Gastroesophageal sphincter (tissue), 4 donors: ENCODE data around the gene LMOD1. TPM values are rescaled to one million over a fixed set of nuclear protein-coding genes. Genes with fewer than 3 reads are reported as not detected.
A peak's percentile ranks its signal among the peaks of the same experiment; 100 is the strongest.

Source experiments
- ATAC-seq: fragments of 150-250 bp; one replicate; pipeline ENCODE4 v1.9.1; 2016; ENCODE audit warnings: mild to moderate bottlenecking, moderate library complexity
- H3K27ac ChIP-seq, 4 donors: fragments of 200-600 bp; sonication (generic) in 3 of 4; 1 replicate in 3 of 4; 2 replicates in 1 of 4; pipeline ENCODE4 v1.5.1; 2016 to 2019
- H3K27me3 ChIP-seq: fragments of 200-600 bp; sonication (generic); one replicate; pipeline ENCODE4 v1.5.1; 2019
- H3K36me3 ChIP-seq, 2 donors: fragments of 200-600 bp; sonication (generic); one replicate each; pipeline ENCODE4 v1.5.1; 2019; ENCODE audit warnings: control low read depth in 1 of 2
- H3K4me1 ChIP-seq, 3 donors: fragments of 200-600 bp; sonication (generic); 1 replicate in 2 of 3; 2 replicates in 1 of 3; pipeline ENCODE4 v1.5.1; 2016 to 2019; ENCODE audit warnings: control low read depth in 2 of 3
- H3K4me3 ChIP-seq, 2 donors: fragments of 200-600 bp; sonication (generic); one replicate each; pipeline ENCODE4 v1.5.1; 2019; ENCODE audit warnings: mild to moderate bottlenecking in 1 of 2, moderate library complexity in 1 of 2
- H3K9me3 ChIP-seq, 3 donors: fragments of 200-600 bp; sonication (generic); one replicate each; pipeline ENCODE4 v1.5.1; 2017 to 2019; ENCODE audit warnings: control low read depth in 2 of 3
- EP300 ChIP-seq: sonication (generic); formaldehyde crosslinking; IDR thresholded peaks from one replicate; pipeline ENCODE4 v1.6.1; 2017; ENCODE audit warnings: antibody characterized with exemption, mild to moderate bottlenecking
- POLR2A ChIP-seq, 2 donors: fragments of 450-650 bp; IDR thresholded peaks; one replicate each; pipeline ENCODE4 v1.6.1; 2017; ENCODE audit warnings: antibody characterized with exemption in 2 of 2, mild to moderate bottlenecking in 2 of 2, moderate library complexity in 1 of 2
- POLR2AphosphoS5 ChIP-seq: sonication (generic); formaldehyde crosslinking; IDR thresholded peaks from one replicate; pipeline ENCODE4 v1.6.1; 2017; ENCODE audit warnings: antibody characterized with exemption
- WGBS, 2 donors: methylation state at CpG; one replicate each; pipeline ENCODE4 v1.1.5; 2018; ENCODE audit warnings: low coverage in 1 of 2; 5-methylcytosine and 5-hydroxymethylcytosine counted together
- total RNA-seq, 4 donors: library from RNA; depleted of rRNA; stranded (reverse); fragments of >200 nt; gene quantifications; one replicate each; pipeline ENCODE4 v1.1.0, GENCODE V29; 2016
- TF ChIP-seq, protein P1 (sequence below), 4 experiments: fragments of 200-600 bp in 2 of 4; fragments of 450-650 bp in 2 of 4; sonication (generic) in 1 of 4; IDR thresholded peaks; one replicate each; pipeline ENCODE4 v1.5.1; 2017 to 2019; ENCODE audit warnings: antibody characterized with exemption in 4 of 4, mild to moderate bottlenecking in 2 of 4, moderate library complexity in 2 of 4

LMOD1 gene
- total RNA-seq, 4 donors from 2014 or later, result 1,267 to 1,570 (median 1,475) TPM

GRCh38 chr1:201921952-201922558 is 24.3 kb downstream of the LMOD1 start:
- Histone ChIP-seq H3K36me3 (peaks cover 0 to 41% of the 10 kb centered on the region in 2 donors), H3K4me3 (no peak overlapping the region), H3K27me3 (no peaks in the 10 kb centered on the region), H3K4me1 (peaks cover 32 to 96% (median 43%) of the 10 kb centered on the region in 3 donors), H3K27ac (peak overlapping the region; percentile 20 to 95 (median 94)), H3K9me3 (no peaks in the 10 kb centered on the region)
- whole genome bisulfite sequencing, 2 donors, result 81 to 83% methylated on average over 3 of the region's 3 CpGs
- no peak for ATAC-seq
- TF ChIP-seq, protein P1, sequence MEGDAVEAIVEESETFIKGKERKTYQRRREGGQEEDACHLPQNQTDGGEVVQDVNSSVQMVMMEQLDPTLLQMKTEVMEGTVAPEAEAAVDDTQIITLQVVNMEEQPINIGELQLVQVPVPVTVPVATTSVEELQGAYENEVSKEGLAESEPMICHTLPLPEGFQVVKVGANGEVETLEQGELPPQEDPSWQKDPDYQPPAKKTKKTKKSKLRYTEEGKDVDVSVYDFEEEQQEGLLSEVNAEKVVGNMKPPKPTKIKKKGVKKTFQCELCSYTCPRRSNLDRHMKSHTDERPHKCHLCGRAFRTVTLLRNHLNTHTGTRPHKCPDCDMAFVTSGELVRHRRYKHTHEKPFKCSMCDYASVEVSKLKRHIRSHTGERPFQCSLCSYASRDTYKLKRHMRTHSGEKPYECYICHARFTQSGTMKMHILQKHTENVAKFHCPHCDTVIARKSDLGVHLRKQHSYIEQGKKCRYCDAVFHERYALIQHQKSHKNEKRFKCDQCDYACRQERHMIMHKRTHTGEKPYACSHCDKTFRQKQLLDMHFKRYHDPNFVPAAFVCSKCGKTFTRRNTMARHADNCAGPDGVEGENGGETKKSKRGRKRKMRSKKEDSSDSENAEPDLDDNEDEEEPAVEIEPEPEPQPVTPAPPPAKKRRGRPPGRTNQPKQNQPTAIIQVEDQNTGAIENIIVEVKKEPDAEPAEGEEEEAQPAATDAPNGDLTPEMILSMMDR (IDR thresholded peaks at IDR 0.05), result no peak
- TF ChIP-seq POLR2A (IDR thresholded peaks at IDR 0.05) (no peak), EP300 (no peak)

GRCh38 chr1:201918343-201918742 is 28.0 kb downstream of the LMOD1 start:
- H3K36me3 ChIP-seq, result peaks cover 0 to 29% of the 10 kb centered on the region in 2 donors
- no peak for ATAC-seq
- H3K9me3 ChIP-seq, result no peaks in the 10 kb centered on the region
- TF ChIP-seq POLR2A (IDR thresholded peaks at IDR 0.05) (no peak), POLR2AphosphoS5 (no peak), EP300 (no peak)
- TF ChIP-seq, protein P1 (IDR thresholded peaks at IDR 0.05), result no peak
- H3K4me1 ChIP-seq, result peaks cover 36 to 100% (median 51%) of the 10 kb centered on the region in 3 donors
- no peaks in the 10 kb centered on the region for H3K27me3 ChIP-seq
- WGBS, 2 donors, result 50% methylated on average over 5 of the region's 5 CpGs
- peak overlapping the region in 1 of 2 donors; percentile 36 for H3K4me3 ChIP-seq
- peak overlapping the region; percentile 94 to 96 (median 95) for H3K27ac ChIP-seq

DNA sequence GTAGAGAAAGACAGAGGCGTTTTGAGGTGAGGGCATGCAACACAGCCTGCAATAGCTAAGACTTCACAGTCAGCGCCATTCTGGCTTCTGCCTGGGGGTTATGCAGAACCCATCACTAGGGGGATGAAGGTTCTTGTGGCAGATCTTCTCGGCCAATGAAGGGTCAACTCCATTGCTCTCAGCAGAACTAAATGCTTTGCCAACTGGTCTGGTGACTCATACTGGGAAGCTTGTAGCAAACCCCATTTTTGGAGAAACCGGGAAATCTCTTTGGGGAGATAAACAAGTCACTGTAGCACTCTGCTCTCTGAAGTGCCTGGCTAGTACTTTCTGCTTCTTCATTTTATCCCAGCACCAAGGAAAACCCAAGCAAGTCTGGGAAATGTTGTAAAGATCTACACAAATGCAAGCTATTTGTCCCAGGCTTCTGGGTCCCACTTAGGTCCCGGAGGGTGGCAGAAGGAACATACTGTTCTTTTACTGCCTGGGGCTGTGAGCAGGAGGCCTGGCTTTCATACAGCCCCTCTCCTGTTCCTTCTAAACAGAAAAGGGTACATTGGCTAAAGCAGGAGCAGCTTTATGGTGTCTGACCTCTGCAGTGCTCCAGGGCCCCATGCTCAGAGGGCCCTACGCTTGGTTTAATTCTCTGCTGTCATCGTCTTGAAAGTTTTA is 28.9 kb downstream of the LMOD1 start:
- TF ChIP-seq EP300 (peak; percentile 41), POLR2A (IDR thresholded peaks at IDR 0.05) (peak; percentile 26 to 30), POLR2AphosphoS5 (peak; percentile 94)
- TF ChIP-seq, protein P1 (IDR thresholded peaks at IDR 0.05), result no peak
- Histone ChIP-seq H3K27ac (peak overlapping the region; percentile 94 to 96 (median 95)), H3K36me3 (peaks cover 0 to 23% of the 10 kb centered on the region in 2 donors), H3K27me3 (no peaks in the 10 kb centered on the region), H3K9me3 (no peaks in the 10 kb centered on the region), H3K4me1 (peaks cover 36 to 100% (median 52%) of the 10 kb centered on the region in 3 donors), H3K4me3 (peak overlapping the region in 1 of 2 donors; percentile 36)
- ATAC-seq, result peak; percentile 60
- 20 to 43% methylated on average over 2 to 5 of the region's 7 CpGs for WGBS, 2 donors

DNA sequence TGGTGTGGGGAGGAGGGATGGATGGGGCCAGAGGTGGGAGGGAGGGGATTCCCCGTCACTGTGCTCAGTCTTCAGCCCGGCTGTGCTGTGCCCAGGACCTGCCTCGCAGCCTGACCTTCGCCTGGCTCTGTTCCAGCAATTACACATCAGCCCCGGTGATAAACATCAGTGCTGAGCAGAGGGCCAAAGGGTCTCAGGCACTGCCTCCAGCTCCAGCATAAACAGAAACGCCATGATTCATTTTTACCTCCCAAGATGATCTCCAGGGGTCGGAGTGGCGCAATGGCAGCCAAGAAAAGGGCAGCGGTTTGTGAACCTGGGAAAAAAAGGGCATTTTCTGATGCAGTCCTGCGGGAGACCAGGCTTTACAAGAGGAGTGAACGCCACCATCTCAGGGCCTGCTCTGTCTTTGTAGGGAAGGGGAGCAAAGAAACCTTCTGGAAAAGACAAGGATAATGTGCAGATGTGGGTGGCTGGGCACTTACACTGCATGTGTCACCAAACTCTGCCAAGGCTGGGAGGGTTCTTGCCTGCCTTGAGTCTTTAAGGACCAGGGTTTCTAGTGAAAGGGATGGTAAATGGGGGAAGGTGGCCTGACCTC is 29.6 kb downstream of the LMOD1 start:
- ATAC-seq, result peak; percentile 83
- Histone ChIP-seq H3K9me3 (no peaks in the 10 kb centered on the region), H3K4me3 (peak overlapping the region in 1 of 2 donors; percentile 36), H3K36me3 (peaks cover 0 to 23% of the 10 kb centered on the region in 2 donors), H3K27ac (peak overlapping the region; percentile 94 to 96 (median 95)), H3K4me1 (peaks cover 36 to 100% (median 52%) of the 10 kb centered on the region in 3 donors), H3K27me3 (no peaks in the 10 kb centered on the region)
- no peak for TF ChIP-seq EP300
- TF ChIP-seq, protein P1 (IDR thresholded peaks at IDR 0.05), result peak in 1 of 4 experiments; percentile 17
- TF ChIP-seq POLR2AphosphoS5, result peak; percentile 99
- WGBS, 2 donors, result 4% methylated on average over 11 of the region's 11 CpGs; no CpG with 5 or more reads in 1 of the 2 donors
